Ishikawa (cell line): ENCODE measurements around the gene LGI2.

Experiments
- CEBPB ChIP-seq: IDR thresholded peaks from 2 replicates; pipeline ENCODE4 v1.6.1; 2012
- CREB1 ChIP-seq: IDR thresholded peaks from 2 replicates; pipeline ENCODE4 v1.6.1; 2012; ENCODE audit warnings: low read depth
- EGR1 ChIP-seq: IDR thresholded peaks from 2 replicates; pipeline ENCODE4 v1.6.1; 2012
- EP300 ChIP-seq: IDR thresholded peaks from 2 replicates; pipeline ENCODE4 v1.6.1; 2012; ENCODE audit warnings: borderline replicate concordance
- FOXM1 ChIP-seq: IDR thresholded peaks from 2 replicates; pipeline ENCODE4 v1.6.1; 2012; ENCODE audit warnings: low read depth, borderline replicate concordance
- MAX ChIP-seq: IDR thresholded peaks from 2 replicates; pipeline ENCODE4 v1.6.1; 2012
- NFIC ChIP-seq: IDR thresholded peaks from 2 replicates; pipeline ENCODE4 v1.6.1; 2012
- RAD21 ChIP-seq: IDR thresholded peaks from 2 replicates; pipeline ENCODE4 v1.6.1; 2012; ENCODE audit warnings: low read depth
- REST ChIP-seq: IDR thresholded peaks from 2 replicates; pipeline ENCODE4 v1.6.1; 2012; ENCODE audit warnings: low read depth, mild to moderate bottlenecking
- TAF1 ChIP-seq: IDR thresholded peaks from 2 replicates; pipeline ENCODE4 v1.6.1; 2012; ENCODE audit warnings: low read depth, mild to moderate bottlenecking
- TCF12 ChIP-seq: IDR thresholded peaks from 2 replicates; pipeline ENCODE4 v1.6.1; 2012; ENCODE audit warnings: low read depth
- TEAD4 ChIP-seq: IDR thresholded peaks from 2 replicates; pipeline ENCODE4 v1.6.1; 2012
- USF1 ChIP-seq: IDR thresholded peaks from 2 replicates; pipeline ENCODE4 v1.6.1; 2012
- YY1 ChIP-seq: IDR thresholded peaks from 2 replicates; pipeline ENCODE4 v1.6.1; 2012; ENCODE audit warnings: low read depth
- ZBTB7A ChIP-seq: IDR thresholded peaks from 2 replicates; pipeline ENCODE4 v1.6.1; 2012; ENCODE audit warnings: low read depth

LGI2 gene

GRCh38 chr4:25030277-25031076, at the start of gene LGI2:
TSS of gene LGI2 (minus strand) at chr4:25030946. CDS start at chr4:25030693, 253 bp downstream.
- TF ChIP-seq TCF12, result no peak
- TF ChIP-seq NFIC, result peak; percentile 53
- 0 out of 2 replicates have a peak, but pooled peaks have one; percentile 48 for TF ChIP-seq ZBTB7A
- no peak for TF ChIP-seq YY1
- TF ChIP-seq FOXM1, result no peak
- peak; percentile 36; the same call in 1 of the 2 replicates for TF ChIP-seq MAX

- TF ChIP-seq CREB1, result no peak
- TF ChIP-seq REST, result no peak
- TF ChIP-seq TCF12, result no peak
- TF ChIP-seq EGR1, result no peak
- TF ChIP-seq TAF1, result no peak
- no peak for TF ChIP-seq YY1
- TF ChIP-seq MAX, result no peak
Observed at GRCh38 chr4:25078523-25078922, 47.8 kb upstream of the LGI2 start.

- no peak for TF ChIP-seq YY1
- no peak for TF ChIP-seq MAX
- no peak for TF ChIP-seq RAD21
- TF ChIP-seq ZBTB7A, result no peak
- TF ChIP-seq USF1, result no peak
- TF ChIP-seq TCF12, result no peak
- no peak for TF ChIP-seq CREB1
Observed at GRCh38 chr4:25076625-25077398, 46.1 kb upstream of the LGI2 start.

GRCh38 chr4:25075851-25076250, 45.1 kb upstream of the LGI2 start:
- TF ChIP-seq FOXM1, result no peak
- no peak for TF ChIP-seq TEAD4
- no peak for TF ChIP-seq RAD21

GRCh38 chr4:25075129-25075528, 44.4 kb upstream of the LGI2 start:
- no peak for TF ChIP-seq EGR1
- TF ChIP-seq TCF12, result no peak
- no peak for TF ChIP-seq TAF1
- no peak for TF ChIP-seq TEAD4
- TF ChIP-seq EP300, result no peak
- no peak for TF ChIP-seq MAX
- TF ChIP-seq NFIC, result no peak
- no peak for TF ChIP-seq YY1
- no peak for TF ChIP-seq REST
- TF ChIP-seq ZBTB7A, result no peak

GRCh38 chr4:25070545-25070944, 39.8 kb upstream of the LGI2 start:
- TF ChIP-seq REST, result no peak
- TF ChIP-seq CREB1, result no peak
- TF ChIP-seq USF1, result no peak
- TF ChIP-seq NFIC, result no peak
- TF ChIP-seq YY1, result no peak
- no peak for TF ChIP-seq FOXM1
- TF ChIP-seq TCF12, result no peak
- TF ChIP-seq CEBPB, result no peak
- no peak for TF ChIP-seq TEAD4
- no peak for TF ChIP-seq ZBTB7A
- TF ChIP-seq EGR1, result no peak
- no peak for TF ChIP-seq MAX
- no peak for TF ChIP-seq RAD21
